DND-41 (cell line): ENCODE results near the gene CREB1.

ENCODE experiments used
- ATAC-seq: fragments of 200-7000 bp; cut with Tn5 transposase; 3 replicates; pipeline ENCODE4 v1.9.1; 2021; ENCODE audit warnings: low read depth; ENCODE audit not compliant: insufficient read depth
- DNase-seq: peaks from one replicate; pipeline ENCODE4 v3.0.0-alpha.2; 2020
- H2AFZ ChIP-seq: 2 replicates; pipeline ENCODE4 v1.6.0; 2012; ENCODE audit warnings: low read depth, low read length
- H3K27ac ChIP-seq: 2 replicates; pipeline ENCODE4 v1.5.1; 2012; ENCODE audit warnings: low read length, inconsistent platforms
- H3K27me3 ChIP-seq: fragments of 200-600 bp; sonication (generic); 2 replicates; pipeline ENCODE4 v1.6.0; 2012; ENCODE audit warnings: low read length, mild to moderate bottlenecking, inconsistent platforms; ENCODE audit not compliant: insufficient read depth, poor library complexity
- H3K36me3 ChIP-seq: 2 replicates; pipeline ENCODE4 v1.5.1; 2012; ENCODE audit warnings: low read length, inconsistent platforms; ENCODE audit not compliant: insufficient read depth
- H3K4me1 ChIP-seq: 2 replicates; pipeline ENCODE4 v1.5.1; 2012; ENCODE audit warnings: mild to moderate bottlenecking, low read length; ENCODE audit not compliant: insufficient read depth
- H3K4me2 ChIP-seq: 2 replicates; pipeline ENCODE4 v1.6.0; 2012; ENCODE audit warnings: mild to moderate bottlenecking, moderate library complexity, low read length, inconsistent platforms; ENCODE audit not compliant: insufficient read depth
- H3K4me3 ChIP-seq, 2 experiments: fragments of 200-600 bp in 1 of 2; shearing (Covaris generic) in 1 of 2; 2 replicates each; pipeline ENCODE4 v1.5.1; 2012 to 2016; ENCODE audit warnings: inconsistent platforms in 2 of 2, low read length in 2 of 2, mild to moderate bottlenecking in 2 of 2, low read depth in 1 of 2, moderate library complexity in 1 of 2
- H3K79me2 ChIP-seq: 2 replicates; pipeline ENCODE4 v1.6.0; 2012; ENCODE audit warnings: low read length, inconsistent platforms; ENCODE audit not compliant: insufficient read depth
- H3K9ac ChIP-seq: 2 replicates; pipeline ENCODE4 v1.6.0; 2012; ENCODE audit warnings: low read depth, mild to moderate bottlenecking, inconsistent platforms, low read length, moderate library complexity
- H3K9me3 ChIP-seq: 2 replicates; pipeline ENCODE4 v1.5.1; 2012; ENCODE audit warnings: low read length, moderate library complexity, mild to moderate bottlenecking, inconsistent platforms; ENCODE audit not compliant: insufficient read depth, severe bottlenecking
- H4K20me1 ChIP-seq: 2 replicates; pipeline ENCODE4 v1.6.0; 2012; ENCODE audit warnings: low read length; ENCODE audit not compliant: insufficient read depth
- EZH2 ChIP-seq: IDR thresholded peaks from 3 replicates; pipeline ENCODE4 v1.6.1; 2012; ENCODE audit warnings: borderline replicate concordance, low read depth, mild to moderate bottlenecking, moderate library complexity, low read length, inconsistent platforms; ENCODE audit not compliant: severe bottlenecking
- TF ChIP-seq, protein P1 (sequence below): IDR thresholded peaks from 2 replicates; pipeline ENCODE4 v1.5.1; 2012; ENCODE audit warnings: borderline replicate concordance, low read length, moderate library complexity, mild to moderate bottlenecking; ENCODE audit not compliant: poor library complexity, severe bottlenecking; ENCODE audit errors: extremely low read depth

The CREB1 gene

DNA sequence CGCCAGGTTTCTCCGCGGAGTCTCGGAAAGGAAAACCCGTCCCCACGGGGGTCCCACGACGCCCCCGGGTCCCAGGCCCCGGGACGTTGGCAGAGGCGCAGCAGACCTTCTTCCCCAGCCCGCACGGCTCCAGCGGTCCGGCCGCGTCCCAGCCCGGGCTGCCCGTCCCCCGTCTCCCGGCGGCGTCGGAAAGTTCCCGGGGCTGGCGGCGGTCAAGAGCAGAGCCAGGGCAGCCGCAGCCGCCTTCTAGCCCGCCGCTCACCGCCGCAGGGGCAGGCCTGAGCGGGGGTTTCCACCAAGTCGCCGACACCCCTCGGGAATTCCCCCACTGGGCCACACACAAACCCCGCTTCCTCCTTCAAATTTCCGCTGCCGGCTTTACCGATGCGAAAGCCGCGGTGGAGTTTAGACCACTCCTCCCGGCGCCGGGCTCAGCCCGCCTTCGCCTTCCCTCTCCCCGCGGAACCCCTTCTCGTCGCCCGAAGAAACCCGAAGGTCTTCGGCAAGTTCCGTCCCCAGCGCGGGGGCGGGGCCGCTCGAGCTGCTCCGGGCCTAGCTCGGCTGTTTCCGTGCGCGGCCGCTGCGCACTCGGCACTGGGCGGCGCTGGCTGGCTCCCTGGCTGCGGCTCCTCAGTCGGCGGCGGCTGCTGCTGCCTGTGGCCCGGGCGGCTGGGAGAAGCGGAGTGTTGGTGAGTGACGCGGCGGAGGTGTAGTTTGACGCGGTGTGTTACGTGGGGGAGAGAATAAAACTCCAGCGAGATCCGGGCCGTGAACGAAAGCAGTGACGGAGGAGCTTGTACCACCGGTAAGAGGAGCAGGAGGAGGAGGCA lies at the start of gene CREB1:
TSS of gene CREB1 (plus strand) at position 633 of the 830 bp plus-strand sequence. CDS start 25,674 bp downstream, outside the sequence.
- DNase-seq (peak; percentile 99), ATAC-seq (peak; percentile 91)
- Histone ChIP-seq H3K4me3 (peak within 1 kb of the TSS; percentile 74 to 91), H3K79me2 (peaks cover 47% of the 10 kb centered on the region), H4K20me1 (peaks cover 28% of the 10 kb centered on the region; the same call in 1 of the 2 replicates), H3K27me3 (no peaks in the 10 kb centered on the region), H3K9me3 (no peaks in the 10 kb centered on the region), H3K36me3 (peaks cover 13% of the 10 kb centered on the region), H3K4me1 (peaks cover 46% of the 10 kb centered on the region), H3K4me2 (peak within 1 kb of the TSS; percentile 93), H2AFZ (peak within 1 kb of the TSS; percentile 96), H3K27ac (peak within 1 kb of the TSS; percentile 97), H3K9ac (peak within 1 kb of the TSS; percentile 95)
- TF ChIP-seq EZH2 = no peak
- TF ChIP-seq, protein P1, sequence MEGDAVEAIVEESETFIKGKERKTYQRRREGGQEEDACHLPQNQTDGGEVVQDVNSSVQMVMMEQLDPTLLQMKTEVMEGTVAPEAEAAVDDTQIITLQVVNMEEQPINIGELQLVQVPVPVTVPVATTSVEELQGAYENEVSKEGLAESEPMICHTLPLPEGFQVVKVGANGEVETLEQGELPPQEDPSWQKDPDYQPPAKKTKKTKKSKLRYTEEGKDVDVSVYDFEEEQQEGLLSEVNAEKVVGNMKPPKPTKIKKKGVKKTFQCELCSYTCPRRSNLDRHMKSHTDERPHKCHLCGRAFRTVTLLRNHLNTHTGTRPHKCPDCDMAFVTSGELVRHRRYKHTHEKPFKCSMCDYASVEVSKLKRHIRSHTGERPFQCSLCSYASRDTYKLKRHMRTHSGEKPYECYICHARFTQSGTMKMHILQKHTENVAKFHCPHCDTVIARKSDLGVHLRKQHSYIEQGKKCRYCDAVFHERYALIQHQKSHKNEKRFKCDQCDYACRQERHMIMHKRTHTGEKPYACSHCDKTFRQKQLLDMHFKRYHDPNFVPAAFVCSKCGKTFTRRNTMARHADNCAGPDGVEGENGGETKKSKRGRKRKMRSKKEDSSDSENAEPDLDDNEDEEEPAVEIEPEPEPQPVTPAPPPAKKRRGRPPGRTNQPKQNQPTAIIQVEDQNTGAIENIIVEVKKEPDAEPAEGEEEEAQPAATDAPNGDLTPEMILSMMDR = peak; percentile 1

DNA sequence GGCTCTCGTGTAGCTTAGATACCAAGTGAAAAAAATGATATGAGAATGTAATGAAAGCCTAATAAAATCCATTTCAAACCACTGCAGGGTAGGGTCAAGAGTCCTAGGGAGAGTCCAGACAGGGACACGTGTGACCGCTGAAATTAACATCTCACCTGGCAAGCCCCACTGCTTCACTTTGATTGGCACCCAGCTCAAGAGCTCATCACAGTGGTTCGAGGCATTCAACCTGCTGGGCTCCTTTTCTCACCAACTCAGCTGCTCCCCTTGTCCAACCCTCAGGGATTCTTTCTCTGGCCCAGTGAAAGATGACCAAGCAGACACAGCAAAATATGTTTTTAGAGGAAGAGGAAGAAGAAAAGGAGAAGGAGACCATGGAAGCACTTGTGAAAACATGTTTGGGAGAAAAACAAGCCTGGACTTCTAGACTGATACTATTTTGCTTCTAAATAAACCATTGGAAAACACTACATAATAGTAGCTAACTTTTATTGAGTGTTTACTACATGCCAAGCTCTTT lies 49.2 kb upstream of the CREB1 start:
- no peaks in the 10 kb centered on the region for H3K4me1 ChIP-seq
- no peak overlapping the region for H3K9ac ChIP-seq
- no peak overlapping the region for H3K27ac ChIP-seq
- no peaks in the 10 kb centered on the region for H3K79me2 ChIP-seq
- no peak overlapping the region for H2AFZ ChIP-seq
- ATAC-seq = no peak
- no peaks in the 10 kb centered on the region for H3K9me3 ChIP-seq
- TF ChIP-seq EZH2 = no peak
- TF ChIP-seq, protein P1 = no peak
- H3K36me3 ChIP-seq = no peaks in the 10 kb centered on the region
- peaks cover 12% of the 10 kb centered on the region for H3K27me3 ChIP-seq
- H3K4me2 ChIP-seq = no peak overlapping the region
- no peaks in the 10 kb centered on the region for H4K20me1 ChIP-seq
- DNase-seq = no peak
- H3K4me3 ChIP-seq = no peak overlapping the region

DNA sequence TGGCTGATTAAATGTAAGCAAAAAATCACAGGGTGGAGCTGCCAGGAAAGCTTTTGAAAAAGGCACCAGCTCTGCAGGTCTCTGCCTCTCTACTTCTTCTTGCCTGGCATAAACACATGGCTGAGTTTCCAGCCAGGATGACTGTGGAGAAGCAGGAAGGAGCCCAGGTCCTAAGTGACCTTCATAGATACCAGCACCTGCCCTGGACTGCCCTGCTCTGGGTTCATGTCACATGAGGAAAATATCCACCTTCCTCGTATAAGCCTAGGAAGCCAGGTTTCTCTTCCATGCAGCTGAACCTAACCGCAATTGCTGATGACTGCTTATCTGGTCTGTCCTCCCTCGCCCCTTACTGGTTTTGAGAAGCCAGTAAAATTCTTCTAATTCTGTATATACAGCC lies 47.8 kb upstream of the CREB1 start:
- no peak overlapping the region for H2AFZ ChIP-seq
- no peak for ATAC-seq
- H4K20me1 ChIP-seq = no peaks in the 10 kb centered on the region
- DNase-seq = no peak
- H3K9ac ChIP-seq = no peak overlapping the region
- H3K36me3 ChIP-seq = no peaks in the 10 kb centered on the region
- H3K27me3 ChIP-seq = peaks cover 12% of the 10 kb centered on the region
- H3K27ac ChIP-seq = no peak overlapping the region
- TF ChIP-seq EZH2 = no peak
- TF ChIP-seq, protein P1 = no peak
- H3K9me3 ChIP-seq = no peaks in the 10 kb centered on the region
- H3K4me2 ChIP-seq = no peak overlapping the region
- no peaks in the 10 kb centered on the region for H3K4me1 ChIP-seq
- no peak overlapping the region for H3K4me3 ChIP-seq
- H3K79me2 ChIP-seq = no peaks in the 10 kb centered on the region
